Smooth muscle cell (in vitro differentiated cells): ENCODE measurements around the gene IL16. TPM values are rescaled to one million over a fixed set of nuclear protein-coding genes. Genes with fewer than 3 reads are reported as not detected.

Experiments
- DNase-seq: peaks from one replicate; lab custom pipeline; 2025; ENCODE audit not compliant: unreplicated experiment; lab: John Stamatoyannopoulos, UW
- H2AFZ ChIP-seq: fragments of 200-600 bp; sonication (generic); 2 replicates; pipeline ENCODE4 v1.6.0; 2016; ENCODE audit warnings: antibody characterized with exemption, low read depth, mild to moderate bottlenecking
- H3F3A ChIP-seq: fragments of 200-600 bp; sonication (generic); 2 replicates; pipeline ENCODE4 v1.6.0; 2017; ENCODE audit warnings: antibody characterized with exemption, low read depth
- H3K27ac ChIP-seq: fragments of 200-600 bp; sonication (generic); 2 replicates; pipeline ENCODE4 v1.5.1; 2016; ENCODE audit warnings: low read depth, mild to moderate bottlenecking
- H3K27me3 ChIP-seq: fragments of 200-600 bp; sonication (generic); 2 replicates; pipeline ENCODE4 v1.6.1; 2016; ENCODE audit warnings: low read depth, mild to moderate bottlenecking
- H3K36me3 ChIP-seq: fragments of 200-600 bp; sonication (generic); 2 replicates; pipeline ENCODE4 v1.5.1; 2016; ENCODE audit warnings: low read depth
- H3K4me1 ChIP-seq: fragments of 200-600 bp; sonication (generic); 2 replicates; pipeline ENCODE4 v1.5.1; 2016; ENCODE audit warnings: low read depth
- H3K4me2 ChIP-seq: fragments of 200-600 bp; sonication (generic); 2 replicates; pipeline ENCODE4 v1.6.0; 2016; ENCODE audit warnings: mild to moderate bottlenecking
- H3K4me3 ChIP-seq: fragments of 200-600 bp; sonication (generic); 2 replicates; pipeline ENCODE4 v1.5.1; 2016; ENCODE audit warnings: mild to moderate bottlenecking
- H3K79me2 ChIP-seq: fragments of 200-600 bp; sonication (generic); 2 replicates; pipeline ENCODE4 v1.6.0; 2016; ENCODE audit warnings: low read depth, mild to moderate bottlenecking
- H3K9ac ChIP-seq: fragments of 200-600 bp; sonication (generic); 2 replicates; pipeline ENCODE4 v1.6.0; 2016; ENCODE audit warnings: low read depth
- H3K9me3 ChIP-seq: fragments of 200-600 bp; sonication (generic); replicated peaks from 2 replicates; pipeline ENCODE4 v1.5.1; 2016; ENCODE audit warnings: low read depth
- H4K20me1 ChIP-seq: fragments of 200-600 bp; sonication (generic); 2 replicates; pipeline ENCODE4 v1.6.0; 2016; ENCODE audit warnings: low read depth
- WGBS: methylation state at CpG from one replicate; pipeline ENCODE4 v1.1.7; 2016; ENCODE audit warnings: low lambda C conversion rate; 5-methylcytosine and 5-hydroxymethylcytosine counted together
- polyA plus RNA-seq: library from polyadenylated mRNA; unstranded; fragments of >200 nt; fragmentation: Nextera tagmentation; extraction: Ambion mirVana; gene quantifications from 2 replicates; pipeline ENCODE4 v1.2.1, GENCODE V29; 2016
- total RNA-seq: library from RNA; depleted of rRNA; stranded (reverse); fragments of >200 nt; gene quantifications from 2 replicates; pipeline ENCODE4 v1.2.3, GENCODE V29; 2014
- TF ChIP-seq, protein P1 (sequence below): fragments of 200-600 bp; sonication (generic); IDR thresholded peaks from 2 replicates; pipeline ENCODE4 v1.5.1; 2017; ENCODE audit warnings: borderline replicate concordance, mild to moderate bottlenecking, antibody characterized with exemption; ENCODE audit not compliant: insufficient read depth, poor library complexity, severe bottlenecking

IL16 gene
- total and polyA plus RNA-seq, 2 experiments from 2014 or later: 1.3 to 1.4 TPM

DNA sequence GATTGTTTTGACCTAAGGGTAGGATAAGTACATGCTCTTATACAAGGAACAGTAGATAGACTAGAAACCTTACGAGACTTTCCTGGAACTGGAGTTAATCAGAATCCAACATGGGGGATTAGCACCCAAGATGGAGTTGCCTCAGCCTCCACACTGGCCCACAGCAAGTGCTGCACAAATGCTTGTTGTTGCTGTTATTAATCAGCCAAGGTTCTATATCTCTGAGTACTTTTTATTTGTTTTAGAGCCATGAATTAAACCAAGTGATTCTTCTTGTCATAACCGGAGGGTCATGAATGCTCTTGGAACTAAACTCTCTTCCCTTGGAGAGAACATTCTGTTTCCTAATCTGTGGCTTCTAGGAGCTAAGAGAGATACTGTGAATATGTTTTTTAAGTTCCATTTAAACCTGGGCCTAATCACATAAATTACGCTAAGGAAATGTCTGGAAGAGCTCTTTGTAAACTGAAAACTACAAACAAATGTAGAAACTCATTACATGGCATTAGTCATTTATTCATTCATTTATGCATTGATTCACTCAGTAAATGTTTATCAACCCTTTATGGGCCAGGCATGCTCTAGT, 5.7 kb upstream of the IL16 start:
- Histone ChIP-seq H3K36me3 (no peaks in the 10 kb centered on the region), H3K4me3 (no peak overlapping the region), H4K20me1 (no peaks in the 10 kb centered on the region), H3K9ac (no peak overlapping the region), H3K79me2 (no peaks in the 10 kb centered on the region), H3F3A (peaks cover 11% of the 10 kb centered on the region), H3K27ac (peak overlapping the region; percentile 93), H3K27me3 (no peaks in the 10 kb centered on the region), H2AFZ (no peak overlapping the region), H3K9me3 (no peaks in the 10 kb centered on the region), H3K4me1 (peaks cover 5% of the 10 kb centered on the region), H3K4me2 (peak overlapping the region; percentile 60)
- WGBS: 73% methylated on average over 3 of the region's 3 CpGs
- no peak for DNase-seq
- TF ChIP-seq, protein P1, sequence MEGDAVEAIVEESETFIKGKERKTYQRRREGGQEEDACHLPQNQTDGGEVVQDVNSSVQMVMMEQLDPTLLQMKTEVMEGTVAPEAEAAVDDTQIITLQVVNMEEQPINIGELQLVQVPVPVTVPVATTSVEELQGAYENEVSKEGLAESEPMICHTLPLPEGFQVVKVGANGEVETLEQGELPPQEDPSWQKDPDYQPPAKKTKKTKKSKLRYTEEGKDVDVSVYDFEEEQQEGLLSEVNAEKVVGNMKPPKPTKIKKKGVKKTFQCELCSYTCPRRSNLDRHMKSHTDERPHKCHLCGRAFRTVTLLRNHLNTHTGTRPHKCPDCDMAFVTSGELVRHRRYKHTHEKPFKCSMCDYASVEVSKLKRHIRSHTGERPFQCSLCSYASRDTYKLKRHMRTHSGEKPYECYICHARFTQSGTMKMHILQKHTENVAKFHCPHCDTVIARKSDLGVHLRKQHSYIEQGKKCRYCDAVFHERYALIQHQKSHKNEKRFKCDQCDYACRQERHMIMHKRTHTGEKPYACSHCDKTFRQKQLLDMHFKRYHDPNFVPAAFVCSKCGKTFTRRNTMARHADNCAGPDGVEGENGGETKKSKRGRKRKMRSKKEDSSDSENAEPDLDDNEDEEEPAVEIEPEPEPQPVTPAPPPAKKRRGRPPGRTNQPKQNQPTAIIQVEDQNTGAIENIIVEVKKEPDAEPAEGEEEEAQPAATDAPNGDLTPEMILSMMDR: no peak

DNA sequence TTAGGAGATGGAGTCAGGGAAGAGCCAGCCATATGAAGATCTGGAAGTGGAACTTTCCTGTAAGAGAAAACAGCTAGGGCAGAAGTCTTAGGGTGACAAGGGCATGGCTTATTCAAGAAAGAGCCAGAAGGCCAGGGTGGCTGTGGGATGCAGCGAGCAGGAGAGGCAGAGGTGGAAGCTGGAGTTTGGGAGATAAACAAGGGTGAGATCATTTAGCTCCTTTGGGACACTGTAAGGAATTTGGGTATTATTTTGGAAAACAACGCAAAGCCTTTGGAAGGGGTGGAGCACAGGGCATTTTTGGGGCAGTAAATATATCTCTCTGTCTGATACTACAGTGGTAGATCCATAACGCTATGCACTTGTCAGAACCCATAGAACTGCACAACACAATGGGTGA, 5.0 kb upstream of the IL16 start:
- no peaks in the 10 kb centered on the region for H3K36me3 ChIP-seq
- H2AFZ ChIP-seq: no peak overlapping the region
- WGBS: 96% methylated on average over 3 of the region's 3 CpGs
- no peak overlapping the region for H3K4me2 ChIP-seq
- no peaks in the 10 kb centered on the region for H3K9me3 ChIP-seq
- TF ChIP-seq, protein P1: no peak
- no peaks in the 10 kb centered on the region for H3K27me3 ChIP-seq
- DNase-seq: no peak
- H4K20me1 ChIP-seq: no peaks in the 10 kb centered on the region
- H3K4me1 ChIP-seq: peaks cover 5% of the 10 kb centered on the region
- H3K79me2 ChIP-seq: no peaks in the 10 kb centered on the region
- no peak overlapping the region for H3K4me3 ChIP-seq
- H3K27ac ChIP-seq: peak overlapping the region; percentile 93
- H3K9ac ChIP-seq: no peak overlapping the region
- H3F3A ChIP-seq: peaks cover 11% of the 10 kb centered on the region

DNA sequence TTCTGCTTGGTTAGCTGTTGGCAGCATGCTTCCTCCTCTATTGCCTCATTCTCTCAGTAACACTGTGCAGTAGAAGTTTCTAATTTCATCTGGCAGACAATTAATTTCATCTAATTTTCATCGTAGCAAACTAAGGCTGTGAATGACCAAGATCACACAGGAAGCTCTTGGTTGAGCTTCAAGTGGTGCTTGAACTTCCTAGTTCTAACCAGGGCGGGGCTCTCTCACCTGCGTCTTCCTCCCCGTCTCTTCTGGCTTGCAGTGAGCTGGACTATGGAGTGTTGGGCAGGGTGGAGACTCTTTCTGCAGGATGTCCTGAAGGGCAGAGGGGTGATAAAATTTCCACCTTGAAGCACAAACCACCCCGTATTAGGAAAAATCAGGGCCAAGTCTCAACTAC, 2.0 kb upstream of the IL16 start:
- WGBS: 76% methylated on average over 5 of the region's 5 CpGs

More for the DNA sequence above, 2.0 kb upstream of the IL16 start:
- Histone ChIP-seq H3K4me1 (peaks cover 10% of the 10 kb centered on the region), H3K4me2 (no peak overlapping the region), H3K79me2 (no peaks in the 10 kb centered on the region), H3K9me3 (no peaks in the 10 kb centered on the region), H3F3A (peaks cover 11% of the 10 kb centered on the region), H2AFZ (no peak overlapping the region), H3K9ac (no peak overlapping the region), H3K27me3 (no peaks in the 10 kb centered on the region), H3K4me3 (no peak overlapping the region), H3K27ac (no peak overlapping the region), H4K20me1 (no peaks in the 10 kb centered on the region), H3K36me3 (no peaks in the 10 kb centered on the region)
- TF ChIP-seq, protein P1: no peak
- DNase-seq: no peak
